ENCODE measurements around the gene NUCB1. TPM values are rescaled to one million over a fixed set of nuclear protein-coding genes. Genes with fewer than 3 reads are reported as not detected.
A peak's percentile ranks its signal among the peaks of the same experiment; 100 is the strongest.

Gene NUCB1
- total and polyA plus RNA-seq, 9 of the 15 experiments (the other 6 are each of a cell fraction or from before 2014, with no cell fraction given): 3.1 to 153 (median 71.7) TPM

- peaks cover 5 to 21% of the 10 kb centered on the region in 2 experiments; a peak in 3 of 5 replicates for H3K4me1 ChIP-seq (replicated peaks in 1 of 2; ENCODE audit: control insufficient read depth in 2 of 2, insufficient read depth in 2 of 2, low read length in 2 of 2)
- intact Hi-C loops (cut with micrococcal nuclease): no loop called here
- no peaks in the 10 kb centered on the region for H4K20me1 ChIP-seq (replicated peaks; ENCODE audit: control insufficient read depth, insufficient read depth, low read length)
- FAIRE-seq (peak; percentile 79), ATAC-seq (peak; percentile 46), DNase-seq (ENCODE audit: extremely low read depth in 1 of 4, low spot score in 3 of 4) (peak in 1 of 4 experiments; percentile 16)
- H3K9me3 ChIP-seq (replicated peaks; ENCODE audit: control insufficient read depth, insufficient read depth, low read depth, low read length): peaks cover 11% of the 10 kb centered on the region
- BruUV-seq (replicated peaks): no TSS peak
- POLR2A ChIA-PET: interaction anchor here (0.7 to 2.8 kb wide), 9 partner anchors 9 to 68 kb away, joined by 3 to 8 read pairs (median 5); partner anchors contain the start of gene BAX
- H3K79me2 ChIP-seq (ENCODE audit: control insufficient read depth, insufficient read depth, low read length): no peaks in the 10 kb centered on the region
- CTCF ChIA-PET (ENCODE audit: low intra/inter-chr PET ratio): no interaction called here
- no peak overlapping the region for H3K9ac ChIP-seq (ENCODE audit: insufficient read depth in 1 of 2, low read depth in 2 of 2, low read length in 2 of 2)
- in situ Hi-C loops (cut with MboI): no loop called here
- H3K36me3 ChIP-seq (ENCODE audit: control insufficient read depth, insufficient read depth, low read length): no peaks in the 10 kb centered on the region; the same call in 2 of the 3 replicates
- H3K9me1 ChIP-seq (ENCODE audit: control insufficient read depth, insufficient read depth, low read length): no peaks in the 10 kb centered on the region
- no peaks in the 10 kb centered on the region for H3K27me3 ChIP-seq (ENCODE audit: control insufficient read depth in 2 of 2, insufficient read depth in 2 of 2, low read length in 2 of 2)
- H3K4me3 ChIP-seq: no peak overlapping the region
- no peak overlapping the region for H2AFZ ChIP-seq (ENCODE audit: low read depth, low read length)
- H3K4me2 ChIP-seq (ENCODE audit: insufficient read depth, low read length): no peak overlapping the region
- 15% methylated on average over 6 of the region's 6 CpGs for WGBS (ENCODE audit: insufficient coverage, low coverage, missing lambda C conversion rate)
- H3K27ac ChIP-seq (ENCODE audit: extremely low read depth, low read depth, low read length): peak overlapping the region; percentile 48; the same call in 1 of the 3 replicates
- TF ChIP-seq HDAC8 (tag; IDR thresholded peaks at IDR 0.05) (no peak), ZNF408 (CRISPR knock-in tag; IDR thresholded peaks at IDR 0.05; ENCODE audit: low read depth) (no peak), ZNF143 (CRISPR knock-in tag; IDR thresholded peaks at IDR 0.05) (no peak), HCFC1 (IDR thresholded peaks at IDR 0.05; ENCODE audit: low read depth, low read length) (no peak), BCL6 (CRISPR knock-in tag; IDR thresholded peaks at IDR 0.05) (no peak), ZBTB40 (IDR thresholded peaks at IDR 0.05) (0 out of 2 replicates have a peak, but pooled peaks have one; percentile 39), ZBTB40 (CRISPR knock-in tag; IDR thresholded peaks at IDR 0.05) (no peak), ZNF121 (CRISPR knock-in tag; conservative IDR thresholded peaks at IDR 0.05) (no peak), CC2D1A (IDR thresholded peaks at IDR 0.05) (no peak), NCOA2 (IDR thresholded peaks at IDR 0.05; ENCODE audit: partially characterized antibody in 2 of 2) (no peak), GABPB1 (CRISPR knock-in tag; IDR thresholded peaks at IDR 0.05) (0 out of 2 replicates have a peak, but pooled peaks have one; percentile 14), NFE2 (IDR thresholded peaks at IDR 0.05; ENCODE audit: low read depth) (no peak)
- TF ChIP-seq, protein P1, sequence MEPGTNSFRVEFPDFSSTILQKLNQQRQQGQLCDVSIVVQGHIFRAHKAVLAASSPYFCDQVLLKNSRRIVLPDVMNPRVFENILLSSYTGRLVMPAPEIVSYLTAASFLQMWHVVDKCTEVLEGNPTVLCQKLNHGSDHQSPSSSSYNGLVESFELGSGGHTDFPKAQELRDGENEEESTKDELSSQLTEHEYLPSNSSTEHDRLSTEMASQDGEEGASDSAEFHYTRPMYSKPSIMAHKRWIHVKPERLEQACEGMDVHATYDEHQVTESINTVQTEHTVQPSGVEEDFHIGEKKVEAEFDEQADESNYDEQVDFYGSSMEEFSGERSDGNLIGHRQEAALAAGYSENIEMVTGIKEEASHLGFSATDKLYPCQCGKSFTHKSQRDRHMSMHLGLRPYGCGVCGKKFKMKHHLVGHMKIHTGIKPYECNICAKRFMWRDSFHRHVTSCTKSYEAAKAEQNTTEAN (CRISPR knock-in tag; IDR thresholded peaks at IDR 0.05): no peak
Observed at GRCh38 chr19:48943081-48943480, 43.0 kb downstream of the NUCB1 start.
